T-helper 1 cell treated with Interleukin-12 subunit alpha and Interleukin-12 subunit beta and Interleukin-4 antibody, amounts not matched to agents 30 μg/mL and 1 μg/mL, for 36 hours (primary cell): Measurements from ENCODE around the gene ST6GALNAC3.

Source experiments
- H3K27ac Mint-ChIP-seq: one replicate; pipeline ENCODE4 v1.8.0; 2021; ENCODE audit warnings: mild to moderate bottlenecking, mixed read lengths
- H3K27me3 Mint-ChIP-seq: one replicate; pipeline ENCODE4 v1.8.0; 2021; ENCODE audit warnings: low read depth, mixed read lengths
- H3K36me3 Mint-ChIP-seq: one replicate; pipeline ENCODE4 v1.8.0; 2021; ENCODE audit warnings: low read depth, mixed read lengths
- H3K4me1 Mint-ChIP-seq: one replicate; pipeline ENCODE4 v1.8.0; 2021; ENCODE audit warnings: low read depth, mixed read lengths
- H3K4me3 Mint-ChIP-seq: one replicate; pipeline ENCODE4 v1.8.0; 2021; ENCODE audit warnings: mild to moderate bottlenecking, moderate library complexity, mixed read lengths
- H3K9me3 Mint-ChIP-seq: one replicate; pipeline ENCODE4 v1.8.0; 2021; ENCODE audit warnings: mixed read lengths

Gene ST6GALNAC3

GRCh38 chr1:76135835-76136234, 61.3 kb downstream of the ST6GALNAC3 start:
- no peaks in the 10 kb centered on the region for H3K27me3 Mint-ChIP-seq
- no peaks in the 10 kb centered on the region for H3K9me3 Mint-ChIP-seq
- no peak overlapping the region for H3K4me3 Mint-ChIP-seq
- H3K4me1 Mint-ChIP-seq: no peaks in the 10 kb centered on the region
- no peak overlapping the region for H3K27ac Mint-ChIP-seq
- no peaks in the 10 kb centered on the region for H3K36me3 Mint-ChIP-seq

- H3K9me3 Mint-ChIP-seq: no peaks in the 10 kb centered on the region
- no peaks in the 10 kb centered on the region for H3K4me1 Mint-ChIP-seq
- no peaks in the 10 kb centered on the region for H3K36me3 Mint-ChIP-seq
- H3K27ac Mint-ChIP-seq: no peak overlapping the region
- peaks cover 3% of the 10 kb centered on the region for H3K27me3 Mint-ChIP-seq
- H3K4me3 Mint-ChIP-seq: no peak overlapping the region
Measured at GRCh38 chr1:76136894-76137293, 62.3 kb downstream of the ST6GALNAC3 start.

- Mint-ChIP-seq H3K4me3 (no peak overlapping the region), H3K27me3 (peaks cover 4% of the 10 kb centered on the region), H3K9me3 (no peaks in the 10 kb centered on the region), H3K27ac (no peak overlapping the region), H3K36me3 (no peaks in the 10 kb centered on the region), H3K4me1 (no peaks in the 10 kb centered on the region)
Measured at GRCh38 chr1:76137746-76138145, 63.2 kb downstream of the ST6GALNAC3 start.

- Mint-ChIP-seq H3K36me3 (no peaks in the 10 kb centered on the region), H3K9me3 (no peaks in the 10 kb centered on the region), H3K27ac (no peak overlapping the region), H3K4me1 (no peaks in the 10 kb centered on the region), H3K4me3 (no peak overlapping the region), H3K27me3 (peaks cover 4% of the 10 kb centered on the region)
Measured at GRCh38 chr1:76138217-76138616, 63.7 kb downstream of the ST6GALNAC3 start.

GRCh38 chr1:76140227-76140626, 65.7 kb downstream of the ST6GALNAC3 start:
- H3K27ac Mint-ChIP-seq: no peak overlapping the region
- no peak overlapping the region for H3K4me3 Mint-ChIP-seq
- no peaks in the 10 kb centered on the region for H3K9me3 Mint-ChIP-seq
- no peaks in the 10 kb centered on the region for H3K4me1 Mint-ChIP-seq
- H3K36me3 Mint-ChIP-seq: no peaks in the 10 kb centered on the region
- H3K27me3 Mint-ChIP-seq: peaks cover 4% of the 10 kb centered on the region

- Mint-ChIP-seq H3K4me1 (no peaks in the 10 kb centered on the region), H3K36me3 (no peaks in the 10 kb centered on the region), H3K4me3 (no peak overlapping the region)
Measured at GRCh38 chr1:76141929-76142328, 67.4 kb downstream of the ST6GALNAC3 start.

GRCh38 chr1:76142771-76143540, 68.4 kb downstream of the ST6GALNAC3 start:
- Mint-ChIP-seq H3K27ac (no peak overlapping the region), H3K9me3 (no peaks in the 10 kb centered on the region), H3K36me3 (no peaks in the 10 kb centered on the region), H3K27me3 (peaks cover 18% of the 10 kb centered on the region), H3K4me3 (no peak overlapping the region), H3K4me1 (no peaks in the 10 kb centered on the region)

More at GRCh38 chr1:76141929-76142328, 67.4 kb downstream of the ST6GALNAC3 start:
- Mint-ChIP-seq H3K9me3 (no peaks in the 10 kb centered on the region), H3K27me3 (peaks cover 11% of the 10 kb centered on the region), H3K27ac (no peak overlapping the region)

GRCh38 chr1:76144247-76144646, 69.7 kb downstream of the ST6GALNAC3 start:
- no peaks in the 10 kb centered on the region for H3K36me3 Mint-ChIP-seq

GRCh38 chr1:76145332-76145731, 70.8 kb downstream of the ST6GALNAC3 start:
- H3K4me1 Mint-ChIP-seq: no peaks in the 10 kb centered on the region
- no peak overlapping the region for H3K4me3 Mint-ChIP-seq
- no peaks in the 10 kb centered on the region for H3K9me3 Mint-ChIP-seq
- peaks cover 18% of the 10 kb centered on the region for H3K27me3 Mint-ChIP-seq
- no peak overlapping the region for H3K27ac Mint-ChIP-seq
- H3K36me3 Mint-ChIP-seq: no peaks in the 10 kb centered on the region

More at GRCh38 chr1:76144247-76144646, 69.7 kb downstream of the ST6GALNAC3 start:
- Mint-ChIP-seq H3K27ac (no peak overlapping the region), H3K9me3 (no peaks in the 10 kb centered on the region), H3K27me3 (peaks cover 18% of the 10 kb centered on the region), H3K4me1 (no peaks in the 10 kb centered on the region), H3K4me3 (no peak overlapping the region)

- Mint-ChIP-seq H3K9me3 (no peaks in the 10 kb centered on the region), H3K4me3 (no peak overlapping the region), H3K36me3 (no peaks in the 10 kb centered on the region), H3K27ac (no peak overlapping the region), H3K4me1 (no peaks in the 10 kb centered on the region), H3K27me3 (peaks cover 18% of the 10 kb centered on the region)
Measured at GRCh38 chr1:76146184-76146583, 71.6 kb downstream of the ST6GALNAC3 start.

GRCh38 chr1:76147917-76148316, 73.4 kb downstream of the ST6GALNAC3 start:
- no peak overlapping the region for H3K27ac Mint-ChIP-seq

GRCh38 chr1:76148460-76148859, 73.9 kb downstream of the ST6GALNAC3 start:
- Mint-ChIP-seq H3K9me3 (no peaks in the 10 kb centered on the region), H3K27ac (no peak overlapping the region)

More at GRCh38 chr1:76147917-76148316, 73.4 kb downstream of the ST6GALNAC3 start:
- peaks cover 14% of the 10 kb centered on the region for H3K27me3 Mint-ChIP-seq
- no peaks in the 10 kb centered on the region for H3K9me3 Mint-ChIP-seq
- H3K4me1 Mint-ChIP-seq: no peaks in the 10 kb centered on the region
- H3K36me3 Mint-ChIP-seq: no peaks in the 10 kb centered on the region
- no peak overlapping the region for H3K4me3 Mint-ChIP-seq

GRCh38 chr1:76153841-76154205, 79.3 kb downstream of the ST6GALNAC3 start:
- no peaks in the 10 kb centered on the region for H3K36me3 Mint-ChIP-seq
- H3K27me3 Mint-ChIP-seq: no peaks in the 10 kb centered on the region
- H3K4me1 Mint-ChIP-seq: peaks cover 7% of the 10 kb centered on the region
- H3K27ac Mint-ChIP-seq: no peak overlapping the region
- H3K4me3 Mint-ChIP-seq: peak overlapping the region; percentile 88
- no peaks in the 10 kb centered on the region for H3K9me3 Mint-ChIP-seq

More at GRCh38 chr1:76148460-76148859, 73.9 kb downstream of the ST6GALNAC3 start:
- no peak overlapping the region for H3K4me3 Mint-ChIP-seq
- H3K4me1 Mint-ChIP-seq: no peaks in the 10 kb centered on the region
- H3K36me3 Mint-ChIP-seq: no peaks in the 10 kb centered on the region
- H3K27me3 Mint-ChIP-seq: peaks cover 14% of the 10 kb centered on the region

- Mint-ChIP-seq H3K4me3 (peak overlapping the region; percentile 88), H3K36me3 (no peaks in the 10 kb centered on the region), H3K4me1 (peaks cover 7% of the 10 kb centered on the region), H3K9me3 (no peaks in the 10 kb centered on the region), H3K27me3 (no peaks in the 10 kb centered on the region), H3K27ac (peak overlapping the region; percentile 94)
Measured at GRCh38 chr1:76154206-76154956, 79.8 kb downstream of the ST6GALNAC3 start.

GRCh38 chr1:76156987-76157386, 82.4 kb downstream of the ST6GALNAC3 start:
- Mint-ChIP-seq H3K27me3 (no peaks in the 10 kb centered on the region), H3K27ac (no peak overlapping the region), H3K36me3 (no peaks in the 10 kb centered on the region), H3K4me3 (no peak overlapping the region), H3K9me3 (no peaks in the 10 kb centered on the region), H3K4me1 (peaks cover 7% of the 10 kb centered on the region)
